Globus pallidus (tissue), 1 donor: ENCODE data around the gene RNF4.
"Not testable (repeated sequence)": the region's sequence is repeated elsewhere in the genome, so short reads cannot be mapped to it uniquely, and the experiment has no call there.

ENCODE experiments used
- DNase-seq: peaks from one replicate; pipeline ENCODE4 v3.0.0-alpha.2; 2015; ENCODE audit warnings: low spot score

The RNF4 gene, protein sequence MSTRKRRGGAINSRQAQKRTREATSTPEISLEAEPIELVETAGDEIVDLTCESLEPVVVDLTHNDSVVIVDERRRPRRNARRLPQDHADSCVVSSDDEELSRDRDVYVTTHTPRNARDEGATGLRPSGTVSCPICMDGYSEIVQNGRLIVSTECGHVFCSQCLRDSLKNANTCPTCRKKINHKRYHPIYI

DNA sequence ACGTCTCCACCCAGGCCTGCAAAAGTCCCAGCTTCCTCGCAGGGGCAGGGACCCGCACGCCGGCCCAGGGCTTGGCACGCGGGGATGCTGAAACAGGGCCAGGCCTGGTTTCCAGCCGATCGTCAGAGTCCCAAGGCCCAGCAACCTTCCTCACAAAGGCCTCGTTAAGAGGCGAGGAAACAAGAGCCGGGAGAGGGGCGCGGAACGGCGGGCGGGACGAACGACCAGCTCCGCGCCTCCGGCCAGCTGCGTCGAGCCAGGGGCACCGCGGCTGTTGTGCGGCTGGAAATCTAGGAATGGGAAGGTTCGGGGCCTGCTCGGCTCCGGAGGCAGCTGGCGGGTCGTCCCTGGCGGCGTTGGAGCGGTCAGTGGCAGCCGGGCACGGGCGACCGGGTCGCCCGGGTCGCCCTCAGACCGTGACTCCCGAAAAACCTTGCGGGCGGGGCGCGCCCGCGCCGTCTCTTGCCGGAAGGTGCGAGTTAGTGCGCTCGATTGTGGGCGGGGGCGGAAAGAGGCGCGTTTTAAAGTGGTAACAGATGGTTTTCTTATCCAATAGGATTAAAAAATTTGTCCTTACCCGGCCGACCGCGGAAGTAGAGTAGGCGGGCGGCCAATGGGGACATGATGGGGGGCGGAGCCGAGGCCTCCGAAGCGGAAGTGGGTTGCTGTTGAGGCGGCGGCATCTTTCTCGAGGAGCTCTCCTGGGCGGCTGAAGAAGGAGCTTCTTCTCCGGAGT is at the start of gene RNF4:
TSS of gene RNF4 (plus strand) at position 651 of the 736 bp plus-strand sequence. CDS start 21,388 bp downstream, outside the sequence.
- DNase-seq, result peak; percentile 96

- no peak for DNase-seq
Observed at GRCh38 chr4:2419814-2420213, 49.1 kb upstream of the RNF4 start.

DNA sequence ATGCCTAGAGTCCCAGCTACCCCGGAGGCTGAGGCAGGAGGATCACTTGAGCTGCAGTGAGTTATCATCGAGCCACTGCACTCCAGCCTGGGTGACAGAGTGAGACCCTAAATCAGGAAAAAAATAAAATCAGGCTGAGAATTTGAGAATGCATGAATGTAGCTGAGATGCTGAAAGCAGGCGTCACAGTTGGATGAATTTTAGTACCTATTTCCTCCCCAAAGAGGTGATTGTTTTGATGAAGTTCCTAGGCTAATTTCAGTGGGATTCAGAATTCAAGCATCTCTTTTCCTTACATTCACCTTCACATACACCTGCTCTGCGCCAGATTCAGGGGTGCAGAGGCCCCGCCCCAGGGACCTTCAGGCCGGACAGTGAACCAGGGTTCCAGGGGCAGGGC is 47.0 kb upstream of the RNF4 start:
- no peak for DNase-seq

GRCh38 chr4:2423066-2423465 is 45.8 kb upstream of the RNF4 start:
- no peak for DNase-seq

DNA sequence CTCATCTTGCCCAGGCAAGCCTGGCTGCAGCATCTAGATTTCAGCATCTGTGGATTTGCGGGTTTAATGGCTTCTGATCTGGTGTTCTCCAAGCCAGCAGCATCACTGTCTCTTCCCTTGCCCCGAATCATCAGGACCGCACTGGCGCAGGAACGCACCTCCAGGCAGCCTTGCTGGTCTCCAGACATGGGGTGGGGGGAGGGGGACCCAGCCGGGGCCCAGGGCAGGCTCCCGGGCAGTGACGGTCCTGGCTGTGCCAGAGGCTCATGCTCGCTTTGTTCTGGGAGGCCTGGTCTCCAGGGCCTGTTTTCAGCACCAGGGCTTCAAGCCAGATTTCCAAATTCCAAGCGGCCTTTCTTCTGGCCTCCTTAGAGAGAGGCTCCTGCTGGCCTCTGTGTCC is 45.2 kb upstream of the RNF4 start:
- no peak for DNase-seq

- DNase-seq, result no peak
Observed at GRCh38 chr4:2424581-2424980, 44.3 kb upstream of the RNF4 start.

DNA sequence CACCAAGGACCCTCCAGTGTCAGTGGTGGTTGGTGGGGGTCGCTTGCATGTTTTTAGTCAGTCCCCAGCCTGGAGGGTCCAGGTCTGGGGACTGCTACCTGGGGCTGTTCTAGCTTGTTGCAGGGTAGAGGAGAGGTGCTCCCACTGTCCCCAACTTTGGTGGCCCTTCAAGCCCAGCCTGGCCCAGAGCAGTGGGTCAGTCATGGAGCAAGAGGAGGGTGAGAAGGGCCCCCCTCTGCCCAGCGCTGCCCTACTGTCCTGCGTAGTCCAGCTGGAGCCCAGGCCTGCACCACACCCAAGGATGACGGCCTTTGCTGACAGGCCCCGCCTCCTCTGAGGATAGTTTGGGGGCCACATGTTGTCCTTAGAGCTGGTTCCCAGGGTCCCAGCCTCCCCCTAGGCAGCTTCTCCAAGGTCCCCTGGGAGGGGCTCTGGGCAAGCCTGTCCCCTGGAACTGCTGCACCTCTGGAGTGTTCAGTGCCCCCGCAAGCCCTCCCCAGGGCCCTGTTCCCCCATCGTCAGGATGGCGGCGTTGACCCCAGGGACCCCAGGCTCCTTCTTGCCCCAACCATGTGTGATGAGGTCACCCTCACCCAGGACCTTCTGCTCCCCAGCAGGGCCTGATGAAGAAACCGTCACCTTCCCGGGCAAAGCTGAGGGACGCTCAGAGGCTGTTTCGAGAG is 43.4 kb upstream of the RNF4 start:
- no peak for DNase-seq

GRCh38 chr4:2426069-2426397 is 42.9 kb upstream of the RNF4 start:
- DNase-seq, result no peak

DNA sequence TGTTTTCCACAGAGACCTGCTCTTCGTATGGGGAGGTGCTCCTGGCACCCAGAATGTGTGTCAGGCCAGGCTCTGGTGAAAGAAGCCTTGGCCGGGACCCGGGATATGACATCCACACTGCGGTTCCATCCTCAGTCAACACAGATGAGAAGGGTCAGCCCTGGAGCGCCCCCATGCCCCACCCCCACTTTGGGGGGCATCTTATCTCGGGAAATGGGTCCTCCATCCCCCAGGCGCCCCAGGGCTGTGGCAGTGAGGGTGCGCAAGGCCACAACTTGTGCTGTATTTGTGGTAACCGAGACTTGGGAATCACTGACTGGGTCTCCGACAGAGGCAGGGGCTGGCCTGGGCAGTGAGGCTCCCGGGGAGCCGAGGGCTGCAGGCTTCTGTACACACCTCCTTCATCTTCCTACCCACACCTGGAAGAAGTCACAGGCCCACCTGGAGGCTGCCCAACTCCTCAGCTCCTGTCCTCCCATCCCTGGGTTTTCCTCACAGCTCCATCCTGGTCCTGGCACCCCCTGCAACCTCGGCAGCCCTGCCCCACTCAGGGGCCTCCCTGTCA is 42.1 kb upstream of the RNF4 start:
- no peak for DNase-seq

DNA sequence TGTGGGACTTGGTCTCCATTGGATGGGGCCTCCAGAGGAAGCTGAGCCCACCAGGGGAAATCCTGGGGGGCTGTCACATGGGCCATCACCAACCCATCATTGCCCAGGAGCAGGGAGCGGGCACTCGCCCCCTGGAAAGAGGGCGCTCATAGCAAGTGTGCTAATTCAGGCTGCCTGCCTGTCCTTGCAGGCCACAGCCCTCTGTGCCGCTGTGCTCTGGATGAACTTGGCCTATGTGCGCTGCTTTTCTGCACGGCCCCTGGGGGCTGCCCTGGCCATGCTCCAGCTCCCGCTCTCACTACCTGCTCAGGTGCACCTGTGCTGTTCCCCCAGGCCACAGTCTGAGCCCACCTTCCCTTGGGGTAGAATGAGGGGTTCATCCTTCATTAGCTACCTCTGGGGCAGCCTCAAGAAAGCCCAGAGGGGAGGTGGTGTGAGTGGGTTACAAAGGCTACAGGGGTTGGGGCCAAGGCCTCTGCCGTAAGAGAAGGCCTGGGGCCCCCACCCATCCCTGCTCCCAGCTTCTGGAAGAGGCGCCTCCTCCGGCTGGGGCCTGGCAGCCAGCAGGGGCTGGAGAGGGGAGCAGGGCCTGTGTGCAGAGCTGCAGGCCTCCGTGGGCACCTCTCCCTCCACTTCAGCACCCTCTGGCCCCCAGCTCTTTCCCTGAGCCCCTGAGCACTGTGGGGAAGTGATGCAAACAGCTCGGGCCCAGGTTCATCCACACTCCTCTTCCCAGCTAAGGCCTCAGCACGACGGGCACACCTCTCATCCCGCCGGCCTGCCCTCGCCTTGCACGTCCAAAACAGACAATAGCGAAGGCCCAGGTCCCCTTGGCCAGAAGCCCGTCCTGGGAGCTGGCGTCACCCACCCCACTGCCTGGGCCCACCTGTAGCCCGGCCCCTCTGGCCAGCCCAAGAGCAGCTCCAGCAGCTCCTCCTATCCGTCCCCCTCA is 41.2 kb upstream of the RNF4 start:
- no peak for DNase-seq

GRCh38 chr4:2428496-2429213 is 40.3 kb upstream of the RNF4 start:
- no peak for DNase-seq

GRCh38 chr4:2429945-2430757 is 38.8 kb upstream of the RNF4 start:
- DNase-seq, result not testable (repeated sequence)

GRCh38 chr4:2432004-2432403 is 36.9 kb upstream of the RNF4 start:
- no peak for DNase-seq

- DNase-seq, result peak; percentile 92
Observed at GRCh38 chr4:2432991-2433530, 35.8 kb upstream of the RNF4 start.

DNA sequence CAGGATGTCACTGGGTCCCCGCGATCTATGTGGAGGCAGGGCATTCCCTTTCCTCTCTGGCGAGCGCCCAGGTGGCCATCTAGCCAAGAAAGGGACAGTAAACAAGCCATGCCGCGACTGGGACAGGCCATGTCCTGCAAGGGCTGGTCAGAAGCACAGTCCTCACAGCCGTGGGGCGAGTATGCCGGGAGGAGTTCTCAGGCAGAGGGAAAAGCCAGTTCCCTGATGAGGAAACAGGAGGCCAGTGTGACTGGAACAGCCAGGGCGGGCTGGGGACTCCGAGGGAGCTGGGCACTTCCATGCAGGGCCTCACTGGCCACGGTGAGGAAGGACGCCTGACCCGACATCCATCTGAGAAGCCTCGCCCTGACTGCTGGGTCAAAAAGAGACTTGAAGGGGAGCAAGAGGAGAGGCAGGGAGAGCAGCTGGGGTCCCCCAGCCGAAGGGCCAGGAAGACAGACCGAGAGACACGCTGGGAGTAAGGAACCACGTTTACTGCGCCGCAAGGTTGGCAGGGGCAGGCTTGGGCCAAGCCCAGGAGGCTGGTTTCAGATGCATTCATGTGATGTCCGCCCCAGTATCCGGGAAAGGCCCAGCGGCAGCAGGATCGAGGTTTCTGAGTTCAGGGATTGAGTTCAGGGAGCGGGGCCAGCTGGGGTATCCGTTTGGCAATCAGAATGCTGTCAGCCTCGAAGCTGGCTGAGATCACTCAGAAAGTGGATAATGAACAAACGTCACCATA is 35.1 kb upstream of the RNF4 start:
- DNase-seq, result peak; percentile 59

GRCh38 chr4:2434420-2434819 is 34.5 kb upstream of the RNF4 start:
- no peak for DNase-seq

- peak; percentile 81 for DNase-seq
Observed at GRCh38 chr4:2436301-2436700, 32.6 kb upstream of the RNF4 start.

DNA sequence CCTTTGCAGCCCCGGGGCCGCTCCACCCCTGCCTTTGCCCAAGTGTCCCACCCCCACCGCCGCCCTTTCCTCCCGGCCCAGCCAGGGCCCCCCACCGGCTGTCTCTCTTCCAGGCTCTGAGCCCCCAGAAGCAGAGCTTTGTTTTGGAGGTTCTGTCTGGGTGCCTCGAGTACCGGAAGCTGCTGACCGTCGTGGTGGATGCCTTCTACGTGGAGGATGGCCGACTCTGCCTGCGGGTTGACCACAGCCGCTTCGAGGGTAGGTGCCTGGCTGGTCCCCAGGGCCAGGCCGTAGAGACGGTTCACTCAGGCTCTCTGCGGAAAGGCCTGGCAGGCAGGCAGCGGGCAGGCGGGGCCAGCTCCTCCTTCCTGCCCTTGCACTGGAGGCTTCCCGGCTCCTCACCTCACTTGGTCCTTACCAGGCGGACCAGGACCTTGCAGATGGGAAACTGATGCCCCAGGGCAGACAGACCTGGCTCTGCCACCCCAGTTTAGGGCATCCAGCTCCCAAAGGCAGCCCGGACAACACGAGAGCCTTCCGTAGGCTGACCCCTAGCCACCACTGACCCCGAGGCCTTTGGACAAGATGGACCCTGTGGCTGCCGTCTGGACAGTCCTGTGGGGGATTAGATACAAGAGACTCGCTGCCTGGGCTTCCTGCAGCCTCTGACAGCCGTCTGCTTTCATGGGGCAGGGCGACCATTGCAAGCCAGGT is 32.0 kb upstream of the RNF4 start:
- no peak for DNase-seq
